Eye (tissue), 1 donor: Measurements from ENCODE around the gene FLAD1.

Experiments
- DNase-seq: peaks from one replicate; pipeline ENCODE4 v3.0.0-alpha.2; 2015

Gene FLAD1

GRCh38 chr1:155018617-155019348 is 35.6 kb downstream of the FLAD1 start:
- no peak for DNase-seq

GRCh38 chr1:155019377-155020245 is 36.5 kb downstream of the FLAD1 start:
- DNase-seq: no peak

GRCh38 chr1:155022136-155022926 is 39.2 kb downstream of the FLAD1 start:
- DNase-seq: no peak

GRCh38 chr1:155022927-155023236 is 39.7 kb downstream of the FLAD1 start:
- no peak for DNase-seq

GRCh38 chr1:155023627-155024026 is 40.5 kb downstream of the FLAD1 start:
- DNase-seq: no peak

- DNase-seq: no peak
These were observed 41.2 kb downstream of the FLAD1 start for GRCh38 chr1:155024315-155024714.

GRCh38 chr1:155026154-155026553 is 43.0 kb downstream of the FLAD1 start:
- DNase-seq: no peak

GRCh38 chr1:155026588-155026987 is 43.4 kb downstream of the FLAD1 start:
- no peak for DNase-seq

- no peak for DNase-seq
These were observed 46.5 kb downstream of the FLAD1 start for GRCh38 chr1:155029513-155030242.

GRCh38 chr1:155030243-155030795 is 47.2 kb downstream of the FLAD1 start:
- no peak for DNase-seq

GRCh38 chr1:155030899-155031298 is 47.8 kb downstream of the FLAD1 start:
- no peak for DNase-seq

GRCh38 chr1:155032886-155033285 is 49.7 kb downstream of the FLAD1 start:
- no peak for DNase-seq

GRCh38 chr1:155033524-155033923 is 50.4 kb downstream of the FLAD1 start, which contains the start of the genes DCST1 and DCST2:
Gene DCST1 (plus strand): TSS chr1:155033824. CDS start chr1:155034037, 213 bp downstream.
Gene DCST2 (minus strand): TSS chr1:155033781. CDS start chr1:155033701, 80 bp downstream.
- no peak for DNase-seq

- DNase-seq: no peak
These were observed 51.4 kb downstream of the FLAD1 start for GRCh38 chr1:155034318-155035208.

- no peak for DNase-seq
These were observed 52.8 kb downstream of the FLAD1 start for GRCh38 chr1:155035936-155036335.

- DNase-seq: no peak
These were observed 53.9 kb downstream of the FLAD1 start for GRCh38 chr1:155037043-155037442.

- no peak for DNase-seq
These were observed 54.8 kb downstream of the FLAD1 start for GRCh38 chr1:155037851-155038441.

- DNase-seq: no peak
These were observed 55.6 kb downstream of the FLAD1 start for GRCh38 chr1:155038602-155039307.

GRCh38 chr1:155039308-155039669 is 56.1 kb downstream of the FLAD1 start:
- DNase-seq: no peak
